ENCODE results near the gene CFAP52. TPM values are rescaled to one million over a fixed set of nuclear protein-coding genes. Genes with fewer than 3 reads are reported as not detected.

The CFAP52 gene
- total and polyA plus RNA-seq, 2 experiments from 2014 or later = not detected

GRCh38 chr17:9615486-9615885, 39.0 kb downstream of the CFAP52 start:
- Mint-ChIP-seq H3K4me1 (no peaks in the 10 kb centered on the region), H3K4me3 (no peak overlapping the region), H3K27me3 (ENCODE audit: insufficient read depth, low read depth, poor library complexity) (no peaks in the 10 kb centered on the region), H3K27ac (no peak overlapping the region), H3K36me3 (ENCODE audit: low read depth) (no peaks in the 10 kb centered on the region), H3K9me3 (no peaks in the 10 kb centered on the region; the same call in 2 of the 3 replicates)
- H3K27me3 ChIP-seq (ENCODE audit: insufficient read depth) = no peaks in the 10 kb centered on the region
- H3K36me3 ChIP-seq (ENCODE audit: insufficient read depth) = no peaks in the 10 kb centered on the region; the same call in 1 of the 2 replicates
- H3K79me2 ChIP-seq (replicated peaks; ENCODE audit: insufficient read depth) = no peaks in the 10 kb centered on the region
- no peaks in the 10 kb centered on the region for H3K9me2 ChIP-seq (ENCODE audit: insufficient read depth)
- H3K4me1 ChIP-seq (ENCODE audit: insufficient read depth) = no peaks in the 10 kb centered on the region
- ATAC-seq (no peak), DNase-seq (ENCODE audit: low spot score) (no peak)
- H2AFZ ChIP-seq = no peak overlapping the region
- no peak overlapping the region for H3K4me2 ChIP-seq
- H3F3A ChIP-seq (replicated peaks; ENCODE audit: low read depth) = no peaks in the 10 kb centered on the region
- no peaks in the 10 kb centered on the region for H4K20me1 ChIP-seq (replicated peaks; ENCODE audit: insufficient read depth)
- H3K27ac ChIP-seq (ENCODE audit: low read depth) = no peak overlapping the region
- TF ChIP-seq ETS1 (IDR thresholded peaks at IDR 0.05) (no peak), CTCF (conservative IDR thresholded peaks at IDR 0.05; ENCODE audit: low read depth in 2 of 2) (no peak), ZNF114 (CRISPR knock-in tag; IDR thresholded peaks at IDR 0.05) (no peak), ZNF331 (CRISPR knock-in tag; IDR thresholded peaks at IDR 0.05; ENCODE audit: low read depth) (no peak), REST (IDR thresholded peaks at IDR 0.05; ENCODE audit: unreplicated experiment) (no peak), POLR2AphosphoS5 (IDR thresholded peaks at IDR 0.05; ENCODE audit: low read depth) (no peak), NANOG (IDR thresholded peaks at IDR 0.05; ENCODE audit: borderline replicate concordance) (no peak), EZH2 (IDR thresholded peaks at IDR 0.05; ENCODE audit: low read depth, unreplicated experiment) (no peak), CREB1 (CRISPR knock-in tag; IDR thresholded peaks at IDR 0.05; ENCODE audit: low read depth) (no peak), JUNB (IDR thresholded peaks at IDR 0.05; ENCODE audit: unreplicated experiment) (no peak), ZNF462 (CRISPR knock-in tag; IDR thresholded peaks at IDR 0.05) (no peak), STAT1 (IDR thresholded peaks at IDR 0.05; ENCODE audit: unreplicated experiment) (no peak), EZH2phosphoT487 (IDR thresholded peaks at IDR 0.05; ENCODE audit: unreplicated experiment) (no peak)
- no peak overlapping the region for H3K4me3 ChIP-seq
